Lower leg skin (tissue), 3 donors: ENCODE results near the gene SMPD3.

Experiments used
- POLR2A ChIP-seq, 2 donors: fragments of 450-650 bp; IDR thresholded peaks; one replicate each; pipeline ENCODE4 v1.6.1; 2016 to 2017; ENCODE audit warnings: antibody characterized with exemption in 2 of 2, mild to moderate bottlenecking in 1 of 2, moderate library complexity in 1 of 2
- TF ChIP-seq, protein P1 (sequence below), 3 donors: fragments of 450-650 bp; IDR thresholded peaks; one replicate each; pipeline ENCODE4 v1.5.1; 2016; ENCODE audit warnings: antibody characterized with exemption in 3 of 3, mild to moderate bottlenecking in 3 of 3, moderate library complexity in 2 of 3

GRCh38 chr16:68408967-68409366 is 39.3 kb downstream of the SMPD3 start:
- TF ChIP-seq, protein P1, sequence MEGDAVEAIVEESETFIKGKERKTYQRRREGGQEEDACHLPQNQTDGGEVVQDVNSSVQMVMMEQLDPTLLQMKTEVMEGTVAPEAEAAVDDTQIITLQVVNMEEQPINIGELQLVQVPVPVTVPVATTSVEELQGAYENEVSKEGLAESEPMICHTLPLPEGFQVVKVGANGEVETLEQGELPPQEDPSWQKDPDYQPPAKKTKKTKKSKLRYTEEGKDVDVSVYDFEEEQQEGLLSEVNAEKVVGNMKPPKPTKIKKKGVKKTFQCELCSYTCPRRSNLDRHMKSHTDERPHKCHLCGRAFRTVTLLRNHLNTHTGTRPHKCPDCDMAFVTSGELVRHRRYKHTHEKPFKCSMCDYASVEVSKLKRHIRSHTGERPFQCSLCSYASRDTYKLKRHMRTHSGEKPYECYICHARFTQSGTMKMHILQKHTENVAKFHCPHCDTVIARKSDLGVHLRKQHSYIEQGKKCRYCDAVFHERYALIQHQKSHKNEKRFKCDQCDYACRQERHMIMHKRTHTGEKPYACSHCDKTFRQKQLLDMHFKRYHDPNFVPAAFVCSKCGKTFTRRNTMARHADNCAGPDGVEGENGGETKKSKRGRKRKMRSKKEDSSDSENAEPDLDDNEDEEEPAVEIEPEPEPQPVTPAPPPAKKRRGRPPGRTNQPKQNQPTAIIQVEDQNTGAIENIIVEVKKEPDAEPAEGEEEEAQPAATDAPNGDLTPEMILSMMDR (IDR thresholded peaks at IDR 0.05) = no peak
- TF ChIP-seq POLR2A (IDR thresholded peaks at IDR 0.05) = no peak
